ENCODE data around the gene CLDN20. TPM values are rescaled to one million over a fixed set of nuclear protein-coding genes. Genes with fewer than 3 reads are reported as not detected.

The CLDN20 gene
- total and polyA plus RNA-seq, 10 of the 15 experiments (the other 5 are each of a cell fraction or from before 2014, with no cell fraction given), result 0.13 to 0.23 TPM; not detected in 8

DNA sequence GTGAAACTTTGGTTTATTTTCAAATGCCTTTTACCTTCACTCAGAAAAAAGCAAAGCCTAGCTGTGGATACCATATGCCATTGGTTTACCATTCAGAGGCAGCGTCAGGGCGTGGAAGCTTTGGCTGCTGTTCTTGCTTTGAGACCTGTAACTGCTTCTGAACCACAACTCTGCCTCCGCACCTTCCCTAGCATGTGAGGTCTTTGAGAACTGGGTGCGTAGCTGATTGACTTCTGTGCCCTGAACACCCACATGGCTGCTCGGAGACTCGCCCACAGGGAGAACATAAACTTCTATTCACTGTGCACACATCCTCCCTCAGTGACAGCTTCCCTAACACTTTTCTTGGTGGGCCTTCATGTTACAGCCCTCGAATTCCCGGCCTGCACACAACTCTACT lies 11.2 kb upstream of the CLDN20 start (continued):
- TF ChIP-seq NR2C2 (IDR thresholded peaks at IDR 0.05; ENCODE audit: borderline replicate concordance, control insufficient read depth, insufficient read length, low read depth), result no peak
- no peak for TF ChIP-seq SMAD5 (IDR thresholded peaks at IDR 0.05; ENCODE audit: low read depth)
- no peak for TF ChIP-seq CHD1 (IDR thresholded peaks at IDR 0.05; ENCODE audit: low read depth, low read length)
- no peak for TF ChIP-seq DPF2 (IDR thresholded peaks at IDR 0.05)
- TF ChIP-seq RAD51 (IDR thresholded peaks at IDR 0.05), result no peak
- TF ChIP-seq BCL11A (IDR thresholded peaks at IDR 0.05; ENCODE audit: low read depth, low read length), result no peak
- no peak for TF ChIP-seq CBFB (IDR thresholded peaks at IDR 0.05; ENCODE audit: low read depth)
- TF ChIP-seq ZSCAN29 (IDR thresholded peaks at IDR 0.05), result no peak

DNA sequence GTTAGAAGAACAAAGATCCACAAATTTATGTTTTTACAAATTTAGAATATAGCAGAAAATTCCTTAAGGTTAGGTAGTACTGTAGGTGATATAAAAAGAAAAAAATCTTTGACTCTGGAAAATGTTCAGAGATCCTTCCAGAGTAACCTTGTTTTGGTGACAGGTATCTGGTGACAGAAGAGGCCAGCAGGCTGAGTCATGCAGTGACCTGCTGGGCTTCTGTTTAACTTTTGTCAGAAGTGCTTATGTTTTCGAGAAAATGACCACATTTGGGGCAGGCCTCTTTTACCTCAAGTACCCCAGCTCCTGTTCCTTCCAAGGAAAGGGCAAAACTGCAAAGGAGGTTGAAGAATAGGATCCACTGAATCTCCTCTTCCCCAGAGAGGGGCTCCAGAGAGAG lies 10.5 kb upstream of the CLDN20 start:
- H3K27me3 ChIP-seq (replicated peaks in 1 of 2; ENCODE audit: control insufficient read depth in 2 of 2, insufficient read depth in 2 of 2, low read length in 1 of 2), result no peaks in the 10 kb centered on the region
- ChIA-PET RAD21 (ENCODE audit: unreplicated experiment) (no interaction called here), SMC1A (ENCODE audit: uncharacterized antibody, unreplicated experiment) (interaction anchor here (11.0 kb wide), 1 partner anchor 76 kb away, joined by 224 read pairs; no protein-coding TSS in a partner anchor), POLR2A (no interaction called here), CTCF (interaction anchor here (2.0 to 8.5 kb wide), 2 partner anchors 15 to 75 kb away, joined by 7 to 228 read pairs; no protein-coding TSS in a partner anchor)
- no peak overlapping the region for H3K4me2 ChIP-seq (ENCODE audit: control insufficient read depth, insufficient read depth)
- no peaks in the 10 kb centered on the region for H3K79me2 ChIP-seq (ENCODE audit: control insufficient read depth, insufficient read depth, low read length)
- H3K9me3 ChIP-seq (replicated peaks; ENCODE audit: control insufficient read depth, insufficient read depth, low read length), result no peaks in the 10 kb centered on the region
- ATAC-seq (no peak), FAIRE-seq (no peak), DNase-seq (ENCODE audit: low read depth, low spot score) (no peak)
- H3K4me1 ChIP-seq (ENCODE audit: control insufficient read depth, insufficient read depth, low read length), result no peaks in the 10 kb centered on the region
- H2AFZ ChIP-seq (ENCODE audit: control insufficient read depth, low read depth, low read length), result no peak overlapping the region
- no TSS peak for BruUV-seq (replicated peaks)
- in situ Hi-C loops (cut with MboI) (loop anchor here (5.0 kb wide), 3 partner anchors 76 to 576 kb away; no protein-coding TSS in a partner anchor), intact Hi-C loops (cut with micrococcal nuclease; ENCODE audit: unreplicated experiment) (no loop called here)
- H3K36me3 ChIP-seq (ENCODE audit: control insufficient read depth in 2 of 2, insufficient read depth in 2 of 2, low read length in 1 of 2), result peaks cover 11 to 32% of the 10 kb centered on the region in 2 experiments
- no peak overlapping the region for H3K4me3 ChIP-seq
- no peaks in the 10 kb centered on the region for H4K20me1 ChIP-seq (ENCODE audit: control insufficient read depth, insufficient read depth)
- no peak overlapping the region for H3K9ac ChIP-seq (ENCODE audit: control insufficient read depth, insufficient read depth, low read length)
- no peak overlapping the region for H3K27ac ChIP-seq (ENCODE audit: control insufficient read depth, insufficient read depth)
- TF ChIP-seq CEBPB (IDR thresholded peaks at IDR 0.05; ENCODE audit: borderline replicate concordance in 1 of 2, low read depth in 2 of 2, low read length in 2 of 2) (no peak), NFYB (IDR thresholded peaks at IDR 0.05; ENCODE audit: insufficient read depth, low read depth, low read length) (no peak), MEF2A (IDR thresholded peaks at IDR 0.05; ENCODE audit: insufficient read depth, low read depth, low read length) (no peak), SREBF1 (IDR thresholded peaks at IDR 0.05; ENCODE audit: low read length) (no peak), EZH2 (IDR thresholded peaks at IDR 0.05; ENCODE audit: borderline replicate concordance, control insufficient read depth, low read depth, low read length) (no peak), TBL1XR1 (IDR thresholded peaks at IDR 0.05; ENCODE audit: low read depth, low read length) (no peak), EP300 (IDR thresholded peaks at IDR 0.05; ENCODE audit: borderline replicate concordance in 1 of 2, control insufficient read depth in 1 of 2, low read depth in 2 of 2, low read length in 2 of 2) (no peak), TCF7 (IDR thresholded peaks at IDR 0.05; ENCODE audit: borderline replicate concordance) (no peak), HCFC1 (IDR thresholded peaks at IDR 0.05; ENCODE audit: low read length) (no peak), MTA2 (IDR thresholded peaks at IDR 0.05; ENCODE audit: low read depth) (no peak), KDM1A (IDR thresholded peaks at IDR 0.05; ENCODE audit: borderline replicate concordance) (no peak), TCF12 (IDR thresholded peaks at IDR 0.05; ENCODE audit: low read depth, low read length) (no peak), NFXL1 (IDR thresholded peaks at IDR 0.05; ENCODE audit: borderline replicate concordance) (no peak), LARP7 (IDR thresholded peaks at IDR 0.05) (no peak), KLF5 (IDR thresholded peaks at IDR 0.05; ENCODE audit: partially characterized antibody) (no peak), ZNF24 (IDR thresholded peaks at IDR 0.05) (no peak)
- TF ChIP-seq, protein P1, sequence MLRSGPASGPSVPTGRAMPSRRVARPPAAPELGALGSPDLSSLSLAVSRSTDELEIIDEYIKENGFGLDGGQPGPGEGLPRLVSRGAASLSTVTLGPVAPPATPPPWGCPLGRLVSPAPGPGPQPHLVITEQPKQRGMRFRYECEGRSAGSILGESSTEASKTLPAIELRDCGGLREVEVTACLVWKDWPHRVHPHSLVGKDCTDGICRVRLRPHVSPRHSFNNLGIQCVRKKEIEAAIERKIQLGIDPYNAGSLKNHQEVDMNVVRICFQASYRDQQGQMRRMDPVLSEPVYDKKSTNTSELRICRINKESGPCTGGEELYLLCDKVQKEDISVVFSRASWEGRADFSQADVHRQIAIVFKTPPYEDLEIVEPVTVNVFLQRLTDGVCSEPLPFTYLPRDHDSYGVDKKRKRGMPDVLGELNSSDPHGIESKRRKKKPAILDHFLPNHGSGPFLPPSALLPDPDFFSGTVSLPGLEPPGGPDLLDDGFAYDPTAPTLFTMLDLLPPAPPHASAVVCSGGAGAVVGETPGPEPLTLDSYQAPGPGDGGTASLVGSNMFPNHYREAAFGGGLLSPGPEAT (IDR thresholded peaks at IDR 0.05; ENCODE audit: low read depth), result no peak
- WGBS (ENCODE audit: insufficient coverage, insufficient replicate concordance, low lambda C conversion rate, missing lambda C conversion rate), result 95% methylated on average over 1 of the region's 1 CpG

All from GM12878 (cell line).